ENCODE data around the gene GAS2L3. TPM values are rescaled to one million over a fixed set of nuclear protein-coding genes. Genes with fewer than 3 reads are reported as not detected.
"Not testable (repeated sequence)": the region's sequence is repeated elsewhere in the genome, so short reads cannot be mapped to it uniquely, and the experiment has no call there.

Gene GAS2L3
- total RNA-seq, 3 donors from 2014 or later: 2.3 to 7.0 (median 5.9) TPM

DNA sequence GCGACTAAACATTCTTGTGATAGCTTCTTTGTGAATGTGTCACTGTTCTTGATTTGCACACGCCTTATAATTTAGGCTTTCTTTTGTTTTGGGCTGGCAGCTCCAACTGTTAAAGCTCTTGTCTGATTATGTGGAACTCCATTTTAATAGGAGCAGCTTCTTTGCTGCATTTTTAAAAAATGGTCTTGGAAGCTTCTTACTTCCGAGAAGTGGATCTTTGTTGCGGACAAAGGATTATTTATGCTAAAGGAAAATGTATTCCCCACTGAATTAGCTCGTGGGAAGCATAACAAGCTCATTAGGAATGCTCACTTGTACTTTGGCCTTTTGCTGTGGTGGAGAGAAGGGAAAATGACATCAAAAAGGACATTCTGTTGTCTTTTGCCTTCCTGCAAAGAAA, 20.0 kb downstream of the GAS2L3 start:
- no peak for DNase-seq (ENCODE audit: low spot score in 2 of 2)
- Histone ChIP-seq H3K27me3 (no peaks in the 10 kb centered on the region), H3K36me3 (no peaks in the 10 kb centered on the region), H3K4me3 (no peak overlapping the region), H3K9me3 (peaks cover 1 to 13% of the 10 kb centered on the region in 2 donors), H3K27ac (no peak overlapping the region), H3K4me1 (no peaks in the 10 kb centered on the region)
- TF ChIP-seq POLR2AphosphoS5 (IDR thresholded peaks at IDR 0.05) (no peak), POLR2A (IDR thresholded peaks at IDR 0.05) (no peak)
- TF ChIP-seq, protein P1, sequence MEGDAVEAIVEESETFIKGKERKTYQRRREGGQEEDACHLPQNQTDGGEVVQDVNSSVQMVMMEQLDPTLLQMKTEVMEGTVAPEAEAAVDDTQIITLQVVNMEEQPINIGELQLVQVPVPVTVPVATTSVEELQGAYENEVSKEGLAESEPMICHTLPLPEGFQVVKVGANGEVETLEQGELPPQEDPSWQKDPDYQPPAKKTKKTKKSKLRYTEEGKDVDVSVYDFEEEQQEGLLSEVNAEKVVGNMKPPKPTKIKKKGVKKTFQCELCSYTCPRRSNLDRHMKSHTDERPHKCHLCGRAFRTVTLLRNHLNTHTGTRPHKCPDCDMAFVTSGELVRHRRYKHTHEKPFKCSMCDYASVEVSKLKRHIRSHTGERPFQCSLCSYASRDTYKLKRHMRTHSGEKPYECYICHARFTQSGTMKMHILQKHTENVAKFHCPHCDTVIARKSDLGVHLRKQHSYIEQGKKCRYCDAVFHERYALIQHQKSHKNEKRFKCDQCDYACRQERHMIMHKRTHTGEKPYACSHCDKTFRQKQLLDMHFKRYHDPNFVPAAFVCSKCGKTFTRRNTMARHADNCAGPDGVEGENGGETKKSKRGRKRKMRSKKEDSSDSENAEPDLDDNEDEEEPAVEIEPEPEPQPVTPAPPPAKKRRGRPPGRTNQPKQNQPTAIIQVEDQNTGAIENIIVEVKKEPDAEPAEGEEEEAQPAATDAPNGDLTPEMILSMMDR (IDR thresholded peaks at IDR 0.05): no peak
- intact Hi-C loops (cut with DNase I; ENCODE audit: low total_unique reads): no loop called here

DNA sequence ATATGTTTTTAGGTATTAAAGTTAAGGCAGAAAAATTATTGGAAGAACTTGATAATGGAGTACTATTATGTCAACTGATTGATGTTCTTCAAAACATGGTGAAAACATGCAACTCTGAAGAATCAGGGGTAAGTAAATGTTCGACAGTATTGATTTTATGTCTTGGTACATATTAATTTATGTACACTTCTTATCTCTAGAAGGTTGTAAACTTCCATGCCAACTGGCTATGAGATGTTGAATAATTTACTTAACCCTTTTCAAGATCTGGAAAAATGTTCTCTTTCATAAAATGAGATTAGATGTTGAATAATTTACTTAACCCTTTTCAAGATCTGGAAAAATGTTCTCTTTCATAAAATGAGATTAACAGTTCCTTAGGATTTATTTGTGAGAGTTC, 28.1 kb downstream of the GAS2L3 start:
- intact Hi-C loops (cut with DNase I; ENCODE audit: low total_unique reads): no loop called here

DNA sequence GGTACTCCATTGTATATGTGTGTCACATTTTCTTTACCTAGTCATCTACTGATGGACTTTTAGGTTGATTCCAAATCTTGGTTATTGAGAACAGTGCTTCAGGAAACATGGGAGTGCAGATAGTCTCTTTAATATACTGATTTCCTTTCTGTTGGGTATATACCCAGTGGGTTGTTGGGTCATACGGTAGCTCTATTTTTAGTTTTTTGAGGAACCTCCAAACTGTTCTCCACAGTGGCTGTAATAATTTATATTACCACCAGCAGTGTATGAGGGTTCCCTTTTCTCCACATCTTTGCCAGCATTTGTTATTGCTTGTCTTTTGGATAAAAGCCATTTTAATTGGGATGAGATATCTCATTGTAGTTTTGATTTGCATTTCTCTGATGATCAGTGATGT, 29.5 kb downstream of the GAS2L3 start:
- H3K27me3 ChIP-seq; H3K27ac ChIP-seq; H3K4me3 ChIP-seq; H3K4me1 ChIP-seq; DNase-seq (ENCODE audit: low spot score in 2 of 2); H3K9me3 ChIP-seq; H3K36me3 ChIP-seq; intact Hi-C loops (cut with DNase I; ENCODE audit: low total_unique reads): not testable (repeated sequence)

More for the DNA sequence above, 28.1 kb downstream of the GAS2L3 start:
- H3K4me3 ChIP-seq: no peak overlapping the region
- no peaks in the 10 kb centered on the region for H3K4me1 ChIP-seq
- no peak overlapping the region for H3K27ac ChIP-seq
- TF ChIP-seq, protein P1 (IDR thresholded peaks at IDR 0.05): no peak
- TF ChIP-seq POLR2A (IDR thresholded peaks at IDR 0.05) (no peak), POLR2AphosphoS5 (IDR thresholded peaks at IDR 0.05) (no peak)
- DNase-seq (ENCODE audit: low spot score in 2 of 2): no peak
- no peaks in the 10 kb centered on the region for H3K9me3 ChIP-seq
- H3K27me3 ChIP-seq: no peaks in the 10 kb centered on the region
- no peaks in the 10 kb centered on the region for H3K36me3 ChIP-seq

DNA sequence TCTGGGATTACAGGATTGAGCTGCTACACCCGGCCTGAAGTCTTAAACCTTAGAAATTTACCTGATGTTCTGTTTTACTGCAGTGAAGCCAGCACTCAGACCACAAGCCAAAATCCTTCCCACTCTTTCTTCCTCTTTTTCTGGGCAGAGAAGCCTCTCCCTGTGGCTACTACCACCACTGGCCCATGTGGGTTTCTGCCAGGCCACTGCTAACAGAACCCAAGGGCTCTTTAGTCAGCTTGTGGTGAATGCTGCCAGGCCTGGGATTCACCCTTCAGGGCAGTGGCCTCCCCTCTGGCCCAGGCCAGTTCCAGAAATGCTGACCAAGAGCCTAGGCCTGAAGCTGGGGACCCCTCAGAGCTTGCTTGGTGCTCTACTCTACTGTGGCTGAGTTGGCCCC, 35.3 kb downstream of the GAS2L3 start:
- Histone ChIP-seq H3K27ac (no peak overlapping the region), H3K27me3 (no peaks in the 10 kb centered on the region), H3K4me3 (no peak overlapping the region), H3K36me3 (no peaks in the 10 kb centered on the region), H3K4me1 (no peaks in the 10 kb centered on the region), H3K9me3 (no peaks in the 10 kb centered on the region)
- intact Hi-C loops (cut with DNase I; ENCODE audit: low total_unique reads): no loop called here
- TF ChIP-seq, protein P1 (IDR thresholded peaks at IDR 0.05): no peak
- TF ChIP-seq POLR2AphosphoS5 (IDR thresholded peaks at IDR 0.05) (no peak), POLR2A (IDR thresholded peaks at IDR 0.05) (no peak)
- no peak for DNase-seq (ENCODE audit: low spot score in 2 of 2)

DNA sequence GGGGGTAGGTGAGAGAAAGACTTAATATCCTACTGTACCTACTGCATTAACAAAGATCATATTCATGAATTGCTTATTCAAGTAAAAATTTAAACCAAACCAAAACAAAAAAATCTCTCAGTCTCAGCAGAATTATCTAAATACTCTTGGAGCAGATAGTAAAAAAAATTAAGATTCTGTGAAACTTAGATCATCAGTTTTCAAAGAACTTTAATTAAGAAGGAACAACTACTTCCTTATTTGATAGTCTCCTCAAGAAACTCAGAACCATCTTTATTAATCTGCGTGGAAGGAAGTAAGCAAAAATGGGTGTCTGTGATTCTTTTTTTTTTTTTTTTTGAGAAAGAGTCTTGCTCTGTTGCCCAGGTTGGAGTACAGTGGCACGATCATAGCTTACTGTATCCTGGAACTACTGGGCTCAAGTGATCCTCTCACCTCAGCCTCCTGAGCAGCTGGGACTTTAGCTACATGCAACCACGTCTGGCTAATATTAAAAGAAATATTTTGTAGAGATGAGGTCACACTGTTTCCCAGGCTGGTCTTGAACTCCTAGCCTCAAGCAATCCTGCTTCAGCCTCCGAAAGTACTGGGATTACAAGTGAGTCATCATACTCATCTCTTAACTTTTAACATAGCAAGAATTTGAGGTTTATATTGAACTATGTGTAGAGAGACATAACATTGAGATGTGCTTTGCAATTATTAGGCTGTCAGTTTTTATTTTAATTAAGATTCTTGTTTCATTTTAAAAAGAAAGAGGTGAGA, 37.4 kb downstream of the GAS2L3 start:
- Histone ChIP-seq H3K4me1 (no peaks in the 10 kb centered on the region), H3K9me3 (no peaks in the 10 kb centered on the region), H3K27ac (no peak overlapping the region), H3K27me3 (no peaks in the 10 kb centered on the region), H3K4me3 (no peak overlapping the region), H3K36me3 (no peaks in the 10 kb centered on the region)
- intact Hi-C loops (cut with DNase I; ENCODE audit: low total_unique reads): no loop called here
- no peak for DNase-seq (ENCODE audit: low spot score in 2 of 2)
- TF ChIP-seq, protein P1 (IDR thresholded peaks at IDR 0.05): no peak
- TF ChIP-seq POLR2A (IDR thresholded peaks at IDR 0.05) (no peak), POLR2AphosphoS5 (IDR thresholded peaks at IDR 0.05) (no peak)
